ENCODE measurements around the gene A3GALT2. TPM values are rescaled to one million over a fixed set of nuclear protein-coding genes. Genes with fewer than 3 reads are reported as not detected.

A3GALT2 gene
- total RNA-seq, 3 donors from 2014 or later = 0.30 TPM; not detected in 2

DNA sequence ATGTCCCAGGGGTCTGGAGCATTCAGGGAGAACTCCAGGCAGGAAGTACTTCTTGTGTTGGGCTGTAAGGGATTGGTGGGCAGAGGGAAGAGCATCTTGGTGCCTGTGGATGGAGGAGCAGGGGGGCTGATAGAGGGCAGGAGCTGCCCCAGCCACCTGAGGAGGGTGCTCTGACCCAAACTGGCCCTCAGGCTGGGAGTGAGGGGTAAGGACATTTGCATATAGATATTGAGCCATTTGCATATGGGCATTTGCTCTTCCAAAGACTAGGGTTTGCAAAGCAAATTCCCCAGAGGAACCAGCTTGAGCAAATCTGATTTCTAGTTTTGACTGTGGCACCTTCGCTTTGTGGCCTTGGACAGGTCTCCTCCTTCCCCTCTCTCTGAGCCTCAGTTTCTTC, 46.5 kb downstream of the A3GALT2 start:
- no peak for DNase-seq
- H3K27me3 Mint-ChIP-seq (ENCODE audit: low read depth) = no peaks in the 10 kb centered on the region
- no peaks in the 10 kb centered on the region for H3K9me3 Mint-ChIP-seq
- ATAC-seq = no peak
- H3K4me3 Mint-ChIP-seq = no peak overlapping the region
- H3K36me3 Mint-ChIP-seq (ENCODE audit: insufficient read depth) = peaks cover 15% of the 10 kb centered on the region
- peaks cover 29% of the 10 kb centered on the region for H3K4me1 Mint-ChIP-seq (ENCODE audit: low read depth)

DNA sequence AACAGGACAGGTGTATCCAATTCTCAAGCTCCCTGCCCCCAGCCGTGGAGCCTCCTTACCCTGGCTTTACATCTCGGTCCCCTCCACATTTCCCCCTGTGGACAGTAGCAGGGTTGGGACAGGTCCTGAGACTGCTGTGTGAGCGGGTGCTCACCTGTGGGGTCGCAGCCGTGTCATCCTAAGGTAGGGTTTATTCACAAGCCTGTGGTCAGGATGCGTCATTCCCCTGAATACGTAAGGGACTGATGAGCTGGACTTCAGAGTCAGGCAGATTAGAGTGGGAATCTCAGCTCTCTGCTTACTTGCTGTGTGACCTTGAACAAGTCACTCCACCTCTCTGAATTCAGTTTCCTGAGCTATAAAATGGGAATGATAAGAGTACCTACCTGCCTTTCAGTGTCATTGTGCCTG, 46.9 kb downstream of the A3GALT2 start:
- H3K27me3 Mint-ChIP-seq (ENCODE audit: low read depth) = no peaks in the 10 kb centered on the region
- H3K4me3 Mint-ChIP-seq = no peak overlapping the region
- DNase-seq (no peak), ATAC-seq (no peak)
- peaks cover 15% of the 10 kb centered on the region for H3K36me3 Mint-ChIP-seq (ENCODE audit: insufficient read depth)
- no peaks in the 10 kb centered on the region for H3K9me3 Mint-ChIP-seq
- peaks cover 29% of the 10 kb centered on the region for H3K4me1 Mint-ChIP-seq (ENCODE audit: low read depth)

DNA sequence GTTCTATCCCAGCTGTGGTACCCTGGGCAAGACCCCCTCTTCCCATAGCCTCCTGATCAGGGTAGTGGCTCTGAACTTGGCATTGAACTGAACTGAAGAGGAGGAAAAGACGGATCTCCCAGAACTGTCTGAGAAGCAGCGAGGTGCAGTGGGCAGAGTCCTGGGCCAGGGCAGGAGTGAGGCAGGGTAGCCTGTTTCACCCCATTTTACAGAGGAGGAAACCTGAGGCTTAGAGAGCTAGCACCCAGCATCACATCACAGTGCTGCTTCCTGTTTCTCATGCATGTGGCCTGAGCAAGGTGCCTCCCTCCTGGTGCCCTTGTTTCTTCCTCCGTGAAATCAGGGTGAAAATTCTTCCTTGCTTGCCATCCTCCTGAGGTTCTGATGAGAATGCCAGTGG, 47.5 kb downstream of the A3GALT2 start:
- peaks cover 29% of the 10 kb centered on the region for H3K4me1 Mint-ChIP-seq (ENCODE audit: low read depth)
- DNase-seq (no peak), ATAC-seq (peak in 1 of 2 donors; percentile 30)
- H3K9me3 Mint-ChIP-seq = no peaks in the 10 kb centered on the region
- H3K4me3 Mint-ChIP-seq = no peak overlapping the region
- H3K36me3 Mint-ChIP-seq (ENCODE audit: insufficient read depth) = peaks cover 11% of the 10 kb centered on the region
- H3K27me3 Mint-ChIP-seq (ENCODE audit: low read depth) = no peaks in the 10 kb centered on the region

DNA sequence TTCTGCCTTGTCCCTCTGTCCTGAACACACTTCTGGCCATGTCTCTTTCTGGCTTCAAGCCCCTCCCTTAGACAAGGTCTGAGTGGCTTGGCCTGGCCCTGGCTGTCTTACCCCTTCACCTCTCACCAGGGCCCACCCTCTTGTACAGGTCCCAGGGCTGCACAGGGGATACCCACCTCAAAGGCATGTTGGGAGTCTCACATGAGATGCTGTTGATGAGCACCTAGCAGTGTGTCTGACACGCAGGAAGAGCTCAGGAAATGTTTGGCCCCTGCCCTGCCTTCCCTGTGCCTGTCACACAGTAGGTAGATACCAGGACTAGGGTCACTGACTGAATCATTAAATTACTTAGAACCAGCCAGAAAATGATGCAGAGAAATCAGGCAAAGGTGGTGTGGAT, 48.0 kb downstream of the A3GALT2 start:
- no peaks in the 10 kb centered on the region for H3K27me3 Mint-ChIP-seq (ENCODE audit: low read depth)
- DNase-seq (no peak), ATAC-seq (peak in 1 of 2 donors; percentile 14)
- no peaks in the 10 kb centered on the region for H3K9me3 Mint-ChIP-seq
- H3K4me3 Mint-ChIP-seq = no peak overlapping the region
- H3K4me1 Mint-ChIP-seq (ENCODE audit: low read depth) = peaks cover 29% of the 10 kb centered on the region
- H3K36me3 Mint-ChIP-seq (ENCODE audit: insufficient read depth) = peaks cover 11% of the 10 kb centered on the region

DNA sequence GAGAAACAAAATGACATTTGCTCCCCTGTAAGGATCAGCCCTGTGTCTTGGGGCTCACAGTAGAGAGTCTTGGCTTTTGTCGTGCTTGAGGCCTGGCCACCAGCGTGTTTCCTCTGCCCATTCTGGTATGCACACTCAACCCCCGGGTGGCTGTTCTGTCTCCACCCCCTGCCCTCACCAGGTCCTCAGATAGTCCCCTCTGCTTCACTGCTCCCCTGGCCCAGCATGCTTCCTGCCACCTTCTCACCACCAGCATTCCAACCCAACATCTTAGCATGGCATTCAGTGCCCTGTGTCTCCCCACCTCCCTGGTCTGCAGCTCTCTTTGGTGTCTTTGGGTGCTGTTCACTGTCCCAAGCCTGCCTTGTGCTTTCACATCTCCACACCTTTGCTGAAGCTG, 48.4 kb downstream of the A3GALT2 start:
- Mint-ChIP-seq H3K4me1 (ENCODE audit: low read depth) (peaks cover 29% of the 10 kb centered on the region), H3K4me3 (no peak overlapping the region)
- peak in 1 of 2 donors; percentile 21 for ATAC-seq

DNA sequence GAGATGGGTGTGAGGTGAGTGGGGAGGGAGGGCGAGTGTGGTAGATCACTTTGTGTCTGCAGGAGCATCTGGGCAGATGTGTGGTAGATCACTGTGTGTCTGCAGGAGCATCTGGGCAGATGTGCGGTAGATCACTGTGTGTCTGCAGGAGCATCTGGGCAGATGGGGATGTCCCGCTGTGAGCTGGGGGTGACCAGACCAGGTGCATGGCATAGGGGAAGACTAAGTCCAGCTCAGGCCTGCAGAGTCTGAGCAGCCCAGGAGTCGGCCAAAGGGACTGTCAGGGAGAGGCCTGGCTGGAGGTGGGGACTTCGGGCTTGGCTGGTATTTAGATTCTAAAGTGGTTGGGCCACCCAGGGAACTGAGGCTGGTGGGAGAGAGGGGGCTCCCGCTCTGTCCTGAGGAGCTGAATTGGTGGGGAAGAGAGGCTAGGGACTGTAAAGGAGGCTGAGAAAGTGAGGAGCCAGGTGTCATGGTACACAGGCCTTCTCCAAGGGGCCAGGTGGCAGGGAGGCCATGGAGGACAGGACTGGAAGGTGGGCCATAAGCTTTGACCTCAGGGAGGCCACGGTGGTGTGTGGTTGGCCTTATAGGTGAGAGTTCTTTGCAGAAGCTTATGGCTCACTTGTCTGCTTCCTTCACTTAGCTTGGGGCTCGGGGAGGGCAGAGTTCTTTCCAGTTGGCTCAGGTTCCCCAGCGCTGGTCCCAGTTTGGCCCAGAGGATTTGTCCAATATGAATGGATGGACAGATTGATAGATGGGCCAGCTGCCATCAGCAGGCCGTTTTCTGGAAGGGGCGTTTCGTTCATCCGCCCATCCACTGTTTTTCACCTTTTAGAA, 49.0 kb downstream of the A3GALT2 start:
- no peaks in the 10 kb centered on the region for H3K27me3 Mint-ChIP-seq (ENCODE audit: low read depth)
- no peak for DNase-seq
- no peak for ATAC-seq
- H3K36me3 Mint-ChIP-seq (ENCODE audit: insufficient read depth) = peaks cover 9% of the 10 kb centered on the region
- peaks cover 29% of the 10 kb centered on the region for H3K4me1 Mint-ChIP-seq (ENCODE audit: low read depth)
- H3K9me3 Mint-ChIP-seq = no peaks in the 10 kb centered on the region
- H3K4me3 Mint-ChIP-seq = no peak overlapping the region

More for the DNA sequence above, 48.4 kb downstream of the A3GALT2 start:
- Mint-ChIP-seq H3K36me3 (ENCODE audit: insufficient read depth) (peaks cover 11% of the 10 kb centered on the region), H3K9me3 (no peaks in the 10 kb centered on the region), H3K27me3 (ENCODE audit: low read depth) (no peaks in the 10 kb centered on the region)
- DNase-seq = no peak

DNA sequence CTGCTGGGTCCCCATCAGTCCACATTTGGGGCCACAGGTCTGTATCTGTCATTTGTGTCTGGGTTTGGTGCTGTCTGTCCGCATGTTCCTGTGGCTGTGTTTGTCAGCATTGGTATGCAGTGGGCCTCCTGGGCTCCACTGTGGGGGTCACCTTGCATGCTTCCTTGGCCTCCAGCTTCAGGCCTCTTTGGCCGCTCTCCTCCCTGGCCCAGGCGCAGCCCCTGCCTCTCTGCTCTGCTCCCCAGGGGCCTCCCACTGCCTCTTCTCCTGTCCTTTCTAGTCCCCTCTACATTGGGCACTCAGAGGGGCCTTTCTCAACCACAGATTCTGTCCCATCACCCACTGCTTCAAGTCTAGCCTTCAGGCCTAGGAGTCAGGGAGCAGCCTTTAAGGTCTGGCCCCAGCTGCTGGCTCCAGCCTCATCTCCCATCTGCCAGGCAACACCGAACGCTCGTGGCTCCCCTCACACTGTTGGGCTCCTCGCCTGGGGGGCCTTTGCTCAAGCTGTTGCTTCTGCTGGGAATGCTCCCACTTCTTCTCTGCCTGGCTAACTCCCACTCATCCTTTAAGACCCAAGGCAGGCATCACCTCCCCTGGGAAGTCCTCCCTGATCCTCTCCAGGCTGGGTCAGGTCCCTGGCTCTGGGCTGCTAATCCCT, 50.0 kb downstream of the A3GALT2 start:
- Mint-ChIP-seq H3K4me1 (ENCODE audit: low read depth) (peaks cover 29% of the 10 kb centered on the region), H3K27me3 (ENCODE audit: low read depth) (no peaks in the 10 kb centered on the region), H3K36me3 (ENCODE audit: insufficient read depth) (peaks cover 6% of the 10 kb centered on the region), H3K9me3 (no peaks in the 10 kb centered on the region), H3K4me3 (no peak overlapping the region)
- ATAC-seq = no peak
- no peak for DNase-seq

DNA sequence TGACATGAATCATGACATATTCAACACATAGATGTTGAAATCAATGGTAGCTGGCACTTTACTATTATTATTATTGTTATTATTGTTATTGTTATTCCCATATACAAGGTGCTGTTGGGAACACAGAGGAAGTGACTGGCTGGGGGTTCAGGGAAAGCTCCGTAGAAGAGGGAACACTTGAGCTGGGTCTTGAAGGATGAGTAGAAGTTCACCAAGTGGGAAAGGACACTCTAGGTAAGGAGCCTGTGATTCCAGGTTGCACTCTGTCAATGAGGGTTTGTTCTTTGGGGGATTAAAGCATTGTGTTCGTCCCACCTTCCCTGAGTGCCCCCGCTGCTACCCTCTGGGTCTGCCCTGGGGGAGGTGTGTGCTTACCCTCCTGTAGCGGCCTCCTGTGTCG, 50.5 kb downstream of the A3GALT2 start:
- Mint-ChIP-seq H3K27me3 (ENCODE audit: low read depth) (no peaks in the 10 kb centered on the region), H3K4me3 (no peak overlapping the region), H3K4me1 (ENCODE audit: low read depth) (peaks cover 29% of the 10 kb centered on the region), H3K9me3 (no peaks in the 10 kb centered on the region), H3K36me3 (ENCODE audit: insufficient read depth) (peaks cover 6% of the 10 kb centered on the region)
- DNase-seq (no peak), ATAC-seq (no peak)

DNA sequence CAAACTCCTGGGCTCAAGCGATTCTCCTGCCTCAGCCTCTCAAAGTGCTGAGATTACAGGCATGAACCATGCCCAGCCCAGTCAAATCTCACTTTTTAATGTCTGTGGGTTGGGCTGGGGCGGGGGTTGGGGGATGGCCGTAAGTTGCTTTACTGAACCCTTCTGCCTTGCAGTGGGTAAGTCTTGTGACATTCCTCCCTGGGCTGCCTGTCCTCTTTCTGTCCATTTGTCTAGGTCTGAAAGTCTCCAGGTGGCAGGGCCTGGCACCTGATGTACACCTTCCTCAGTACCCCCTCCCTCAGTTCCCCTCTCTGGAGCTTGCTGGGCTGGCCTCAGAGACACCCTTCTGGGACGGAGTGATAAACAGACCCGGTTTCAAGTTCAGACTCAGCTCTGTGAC, 51.3 kb downstream of the A3GALT2 start:
- DNase-seq (no peak), ATAC-seq (no peak)
- Mint-ChIP-seq H3K4me1 (ENCODE audit: low read depth) (peaks cover 29% of the 10 kb centered on the region), H3K9me3 (no peaks in the 10 kb centered on the region), H3K36me3 (ENCODE audit: insufficient read depth) (peaks cover 6% of the 10 kb centered on the region), H3K27me3 (ENCODE audit: low read depth) (no peaks in the 10 kb centered on the region), H3K4me3 (no peak overlapping the region)

DNA sequence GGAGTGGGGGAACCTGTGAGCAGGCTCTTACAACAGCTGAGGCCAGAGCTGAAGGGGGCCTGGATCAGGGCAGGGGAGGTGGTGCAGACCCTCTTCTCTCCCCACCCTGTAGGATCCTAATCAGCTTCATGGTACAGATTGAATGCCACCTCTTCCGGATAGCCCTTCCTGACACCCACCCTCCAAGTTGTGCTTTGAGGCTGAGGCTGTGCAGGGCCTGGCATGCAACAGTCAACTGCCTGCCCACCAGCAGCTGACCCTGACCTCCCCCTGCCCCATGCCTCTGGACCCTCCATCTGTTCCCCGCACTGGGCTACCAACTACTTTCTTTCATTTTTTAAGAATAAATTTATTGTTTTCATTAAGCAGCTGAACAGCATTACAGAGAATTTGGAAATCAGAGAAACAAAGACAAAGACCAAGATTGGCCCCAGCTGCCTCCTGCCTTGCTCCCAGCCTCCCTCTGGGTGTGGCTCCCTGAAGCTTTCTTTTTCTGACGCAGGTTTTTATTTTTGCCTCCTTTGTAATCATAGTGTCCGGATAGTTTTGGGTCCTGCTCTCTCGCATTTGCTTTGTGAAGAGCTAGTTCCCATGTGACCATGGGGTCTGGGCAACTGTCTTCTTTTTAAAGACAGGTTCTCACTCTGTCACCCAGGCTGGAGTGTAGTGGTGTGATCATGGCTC, 51.8 kb downstream of the A3GALT2 start:
- H3K36me3 Mint-ChIP-seq (ENCODE audit: insufficient read depth) = peaks cover 6% of the 10 kb centered on the region
- H3K27me3 Mint-ChIP-seq (ENCODE audit: low read depth) = no peaks in the 10 kb centered on the region
- H3K4me1 Mint-ChIP-seq (ENCODE audit: low read depth) = peaks cover 26% of the 10 kb centered on the region
- H3K9me3 Mint-ChIP-seq = no peaks in the 10 kb centered on the region
- no peak for DNase-seq
- no peak for ATAC-seq
- no peak overlapping the region for H3K4me3 Mint-ChIP-seq

DNA sequence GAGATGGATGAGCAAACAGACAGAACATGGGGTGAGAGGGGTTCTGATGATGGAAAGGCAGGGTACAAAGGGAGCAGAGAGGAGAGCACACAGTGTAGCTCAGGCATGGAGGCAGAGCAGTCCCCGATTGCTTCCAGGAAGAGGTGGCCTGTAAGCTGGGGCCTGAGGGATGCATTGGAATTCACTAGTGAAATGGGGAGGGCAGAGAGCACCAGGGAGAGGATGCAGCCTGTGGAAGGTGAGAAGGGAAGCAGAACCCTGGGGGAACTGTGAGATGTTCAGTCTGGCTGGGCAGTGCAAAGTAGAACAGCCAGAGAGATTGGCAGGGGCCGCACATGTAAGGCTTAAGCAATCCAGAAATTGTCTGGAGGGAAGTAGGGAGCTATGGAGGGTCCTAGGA, 52.4 kb downstream of the A3GALT2 start:
- DNase-seq (no peak), ATAC-seq (no peak)
- Mint-ChIP-seq H3K36me3 (ENCODE audit: insufficient read depth) (peaks cover 6% of the 10 kb centered on the region), H3K27me3 (ENCODE audit: low read depth) (no peaks in the 10 kb centered on the region), H3K4me1 (ENCODE audit: low read depth) (peaks cover 21% of the 10 kb centered on the region), H3K4me3 (no peak overlapping the region), H3K9me3 (no peaks in the 10 kb centered on the region)

DNA sequence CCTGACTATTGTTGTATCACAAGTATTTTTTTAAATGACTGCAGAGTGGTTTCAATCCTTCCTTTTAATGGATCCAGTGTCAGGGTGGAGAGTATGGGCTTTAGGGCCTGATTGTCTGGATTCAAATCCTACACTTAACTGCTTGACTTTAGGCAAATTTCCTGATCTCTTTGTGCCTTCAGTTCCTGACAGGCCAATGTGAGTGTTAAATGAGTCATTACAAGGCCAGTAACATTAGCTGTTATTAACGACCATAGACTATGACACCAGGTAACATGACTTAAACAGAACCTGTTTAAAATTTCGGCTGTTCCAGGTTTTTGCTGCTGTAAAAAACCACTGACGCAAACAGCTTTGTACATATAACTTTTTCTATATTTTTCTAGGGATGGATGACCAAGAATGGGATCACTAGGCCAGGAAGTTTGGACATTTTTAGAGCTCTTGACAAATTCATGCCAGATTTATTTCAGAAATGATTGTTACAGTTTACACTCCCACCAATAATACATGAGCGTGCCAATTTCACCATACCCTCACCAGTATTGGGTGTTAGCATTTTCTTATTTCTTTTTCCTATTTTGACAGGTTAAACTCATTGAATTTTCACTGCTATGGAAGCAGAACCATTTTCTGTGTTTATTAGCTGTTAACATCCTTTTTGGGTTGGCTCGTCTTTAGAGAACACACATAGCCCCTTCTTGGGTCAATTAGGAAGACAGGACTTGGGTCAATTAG, 53.3 kb downstream of the A3GALT2 start:
- Mint-ChIP-seq H3K27me3 (ENCODE audit: low read depth) (no peaks in the 10 kb centered on the region), H3K9me3 (no peaks in the 10 kb centered on the region), H3K36me3 (ENCODE audit: insufficient read depth) (peaks cover 11% of the 10 kb centered on the region), H3K4me3 (no peak overlapping the region), H3K4me1 (ENCODE audit: low read depth) (peaks cover 12% of the 10 kb centered on the region)
- no peak for DNase-seq
- ATAC-seq = no peak

DNA sequence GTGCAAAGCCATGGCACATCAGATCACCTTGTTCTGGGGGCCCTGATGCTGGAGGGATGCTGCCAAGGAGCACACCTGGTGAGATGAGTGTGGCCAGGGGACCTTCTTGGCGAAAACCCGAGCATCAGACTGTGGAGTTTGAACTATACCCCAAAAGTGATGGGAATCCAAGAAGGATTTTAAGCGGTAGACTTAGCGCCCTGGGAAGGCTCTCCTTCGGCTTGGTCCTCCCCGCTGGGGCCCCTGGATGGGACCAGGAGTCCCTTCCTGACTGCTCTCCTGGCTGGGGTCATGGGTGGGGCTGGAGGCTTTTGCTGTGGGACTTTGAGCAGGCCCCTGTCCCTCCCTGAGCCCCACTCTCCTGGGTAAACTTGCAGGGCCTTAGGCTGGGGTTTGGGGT, 54.1 kb downstream of the A3GALT2 start:
- Mint-ChIP-seq H3K27me3 (ENCODE audit: low read depth) (no peaks in the 10 kb centered on the region), H3K4me3 (no peak overlapping the region), H3K36me3 (ENCODE audit: insufficient read depth) (peaks cover 12% of the 10 kb centered on the region), H3K4me1 (ENCODE audit: low read depth) (peaks cover 9% of the 10 kb centered on the region), H3K9me3 (no peaks in the 10 kb centered on the region)
- DNase-seq (no peak), ATAC-seq (no peak)

All from activated T-cell treated with anti-CD3 and anti-CD28 coated beads, Interleukin-2, amount 50 U/mL, for 4 hours (primary cell).